ENCODE results near the gene KRTAP12-3.

- TF ChIP-seq FOXM1 (IDR thresholded peaks at IDR 0.05; ENCODE audit: borderline replicate concordance) (no peak), ELF4 (IDR thresholded peaks at IDR 0.05) (no peak), SUZ12 (IDR thresholded peaks at IDR 0.05) (no peak), ZNF384 (IDR thresholded peaks at IDR 0.05) (no peak), BHLHE40 (IDR thresholded peaks at IDR 0.05; ENCODE audit: borderline replicate concordance) (no peak), CTBP1 (IDR thresholded peaks at IDR 0.05; ENCODE audit: borderline replicate concordance) (no peak), SP1 (IDR thresholded peaks at IDR 0.05) (no peak), TARDBP (IDR thresholded peaks at IDR 0.05) (no peak), FOXA1 (IDR thresholded peaks at IDR 0.05) (no peak)
Observed at GRCh38 chr21:44615911-44616590, 41.7 kb upstream of the KRTAP12-3 start.

Data from HEK293T (cell line).